Forelimb muscle (tissue), 1 donor: Measurements from ENCODE around the gene SMIM23. TPM values are rescaled to one million over a fixed set of nuclear protein-coding genes. Genes with fewer than 3 reads are reported as not detected.
"Not testable (repeated sequence)": the region's sequence is repeated elsewhere in the genome, so short reads cannot be mapped to it uniquely, and the experiment has no call there.

Source experiments
- DNase-seq: peaks from one replicate; pipeline ENCODE4 v3.0.0-alpha.2; 2013; ENCODE audit warnings: low read depth
- polyA plus RNA-seq: library from polyadenylated mRNA; unstranded; fragments of 120-200 nt; gene quantifications from one replicate; pipeline ENCODE4 v1.2.1, GENCODE V29; 2013; ENCODE audit not compliant: insufficient read length

Gene SMIM23
- polyA plus RNA-seq, 1 donor = not detected

GRCh38 chr5:171773106-171773505, 12.5 kb upstream of the SMIM23 start:
- no peak for DNase-seq

- no peak for DNase-seq
Measured at GRCh38 chr5:171774418-171774817, 11.2 kb upstream of the SMIM23 start.

- DNase-seq = no peak
Measured at GRCh38 chr5:171776213-171776612, 9.4 kb upstream of the SMIM23 start.

GRCh38 chr5:171776770-171777759, 8.6 kb upstream of the SMIM23 start:
- peak; percentile 13 for DNase-seq

GRCh38 chr5:171781744-171782143, 3.9 kb upstream of the SMIM23 start:
- DNase-seq = not testable (repeated sequence)

GRCh38 chr5:171782332-171782966, 3.2 kb upstream of the SMIM23 start:
- DNase-seq = no peak

GRCh38 chr5:171783051-171783450, 2.6 kb upstream of the SMIM23 start:
- no peak for DNase-seq

- DNase-seq = no peak
Measured at GRCh38 chr5:171789353-171789752, 3.7 kb downstream of the SMIM23 start.

GRCh38 chr5:171790408-171790807, 4.8 kb downstream of the SMIM23 start:
- DNase-seq = no peak

- no peak for DNase-seq
Measured at GRCh38 chr5:171794470-171794960, 8.9 kb downstream of the SMIM23 start.

GRCh38 chr5:171795381-171795780, 9.8 kb downstream of the SMIM23 start:
- no peak for DNase-seq

GRCh38 chr5:171796436-171796835, 10.8 kb downstream of the SMIM23 start:
- DNase-seq = no peak

- DNase-seq = no peak
Measured at GRCh38 chr5:171797543-171797942, 11.9 kb downstream of the SMIM23 start.

- DNase-seq = no peak
Measured at GRCh38 chr5:171798418-171798817, 12.8 kb downstream of the SMIM23 start.

- DNase-seq = no peak
Measured at GRCh38 chr5:171801839-171802238, 16.2 kb downstream of the SMIM23 start.

GRCh38 chr5:171805746-171806145, 20.1 kb downstream of the SMIM23 start:
- DNase-seq = no peak

- no peak for DNase-seq
Measured at GRCh38 chr5:171806976-171807747, 21.5 kb downstream of the SMIM23 start.

- no peak for DNase-seq
Measured at GRCh38 chr5:171808453-171808852, 22.8 kb downstream of the SMIM23 start.

- DNase-seq = no peak
Measured at GRCh38 chr5:171808951-171809350, 23.3 kb downstream of the SMIM23 start.

- no peak for DNase-seq
Measured at GRCh38 chr5:171810227-171810626, 24.6 kb downstream of the SMIM23 start.

- no peak for DNase-seq
Measured at GRCh38 chr5:171813270-171813669, 27.7 kb downstream of the SMIM23 start.
